ENCODE measurements around the gene P3H2. TPM values are rescaled to one million over a fixed set of nuclear protein-coding genes. Genes with fewer than 3 reads are reported as not detected.
A peak's percentile ranks its signal among the peaks of the same experiment; 100 is the strongest.

P3H2 gene, protein sequence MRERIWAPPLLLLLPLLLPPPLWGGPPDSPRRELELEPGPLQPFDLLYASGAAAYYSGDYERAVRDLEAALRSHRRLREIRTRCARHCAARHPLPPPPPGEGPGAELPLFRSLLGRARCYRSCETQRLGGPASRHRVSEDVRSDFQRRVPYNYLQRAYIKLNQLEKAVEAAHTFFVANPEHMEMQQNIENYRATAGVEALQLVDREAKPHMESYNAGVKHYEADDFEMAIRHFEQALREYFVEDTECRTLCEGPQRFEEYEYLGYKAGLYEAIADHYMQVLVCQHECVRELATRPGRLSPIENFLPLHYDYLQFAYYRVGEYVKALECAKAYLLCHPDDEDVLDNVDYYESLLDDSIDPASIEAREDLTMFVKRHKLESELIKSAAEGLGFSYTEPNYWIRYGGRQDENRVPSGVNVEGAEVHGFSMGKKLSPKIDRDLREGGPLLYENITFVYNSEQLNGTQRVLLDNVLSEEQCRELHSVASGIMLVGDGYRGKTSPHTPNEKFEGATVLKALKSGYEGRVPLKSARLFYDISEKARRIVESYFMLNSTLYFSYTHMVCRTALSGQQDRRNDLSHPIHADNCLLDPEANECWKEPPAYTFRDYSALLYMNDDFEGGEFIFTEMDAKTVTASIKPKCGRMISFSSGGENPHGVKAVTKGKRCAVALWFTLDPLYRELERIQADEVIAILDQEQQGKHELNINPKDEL
- 20.5 and 24.2 TPM in 2 replicates for total RNA-seq (2014; rRNA removed; shearing (Covaris generic))
- 7.2 and 8.2 TPM in 2 replicates for polyA plus RNA-seq (2016; fragmentation: Nextera tagmentation; extraction: Ambion mirVana)
- long read RNA-seq, transcript P3H2-201 (15 exons, 3,509 nt) = major isoform, 7 of 9 reads
- long read RNA-seq, partial matches to known transcripts = 2 of 9 reads
- long read RNA-seq, other reads (novel, unspliced or antisense) = 0 of 9 reads

DNA sequence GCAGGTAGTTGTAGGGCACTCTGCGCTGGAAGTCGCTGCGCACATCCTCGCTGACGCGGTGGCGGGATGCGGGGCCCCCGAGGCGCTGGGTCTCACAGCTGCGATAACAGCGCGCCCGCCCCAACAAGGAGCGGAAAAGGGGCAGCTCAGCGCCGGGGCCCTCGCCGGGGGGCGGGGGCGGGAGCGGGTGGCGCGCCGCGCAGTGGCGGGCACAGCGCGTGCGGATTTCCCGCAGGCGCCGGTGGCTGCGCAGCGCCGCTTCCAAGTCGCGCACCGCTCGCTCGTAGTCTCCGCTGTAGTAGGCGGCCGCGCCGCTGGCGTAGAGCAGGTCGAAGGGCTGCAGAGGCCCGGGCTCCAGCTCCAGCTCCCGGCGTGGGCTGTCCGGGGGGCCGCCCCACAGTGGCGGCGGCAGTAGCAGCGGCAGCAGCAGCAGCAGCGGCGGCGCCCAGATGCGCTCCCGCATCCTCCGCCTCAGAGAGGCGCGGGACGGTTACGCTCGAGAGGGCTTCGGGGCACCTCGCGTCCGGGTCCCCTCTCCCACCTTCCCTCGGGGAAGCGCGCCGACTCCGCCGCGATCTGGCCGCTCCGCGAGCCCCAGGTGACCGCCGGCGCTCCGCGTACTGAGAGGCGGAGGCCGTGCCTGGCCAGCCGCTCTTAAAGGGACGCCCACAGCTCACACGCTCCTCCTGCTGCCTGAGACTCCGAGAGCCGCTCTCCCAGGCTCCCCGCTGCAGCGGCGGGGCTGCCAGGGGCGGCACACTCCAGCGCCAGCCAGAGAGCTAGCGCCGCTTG, at the start of gene P3H2:
TSS of gene P3H2 (minus strand) at position 629 of the 792 bp plus-strand sequence. CDS start at position 463, 166 bp downstream.
- ATAC-seq (peak; percentile 94), DNase-seq (ENCODE audit: low spot score) (peak; percentile 93)
- Mint-ChIP-seq H3K36me3 (ENCODE audit: low read depth) (peaks cover 3% of the 10 kb centered on the region; the same call in 2 of the 3 replicates), H3K4me1 (peaks cover 46% of the 10 kb centered on the region), H3K4me3 (peak within 1 kb of the TSS; percentile 77), H3K9me3 (no peaks in the 10 kb centered on the region; the same call in 2 of the 3 replicates), H3K27me3 (ENCODE audit: insufficient read depth, low read depth, poor library complexity) (peaks cover 19% of the 10 kb centered on the region), H3K27ac (no peak within 1 kb of the TSS)
- H2AFZ ChIP-seq = peak within 1 kb of the TSS; percentile 95
- peak within 1 kb of the TSS; percentile 80 for H3K4me3 ChIP-seq
- peaks cover 31% of the 10 kb centered on the region for H3K27me3 ChIP-seq (ENCODE audit: insufficient read depth)
- H4K20me1 ChIP-seq (replicated peaks; ENCODE audit: insufficient read depth) = peaks cover 4% of the 10 kb centered on the region; the same call in 1 of the 2 replicates
- no peaks in the 10 kb centered on the region for H3K9me2 ChIP-seq (ENCODE audit: insufficient read depth)
- H3K36me3 ChIP-seq (ENCODE audit: insufficient read depth) = 0 out of 2 replicates have a peak, but pooled peaks cover 3% of the 10 kb centered on the region
- H3K27ac ChIP-seq (ENCODE audit: low read depth) = no peak within 1 kb of the TSS
- TF ChIP-seq, protein P1, sequence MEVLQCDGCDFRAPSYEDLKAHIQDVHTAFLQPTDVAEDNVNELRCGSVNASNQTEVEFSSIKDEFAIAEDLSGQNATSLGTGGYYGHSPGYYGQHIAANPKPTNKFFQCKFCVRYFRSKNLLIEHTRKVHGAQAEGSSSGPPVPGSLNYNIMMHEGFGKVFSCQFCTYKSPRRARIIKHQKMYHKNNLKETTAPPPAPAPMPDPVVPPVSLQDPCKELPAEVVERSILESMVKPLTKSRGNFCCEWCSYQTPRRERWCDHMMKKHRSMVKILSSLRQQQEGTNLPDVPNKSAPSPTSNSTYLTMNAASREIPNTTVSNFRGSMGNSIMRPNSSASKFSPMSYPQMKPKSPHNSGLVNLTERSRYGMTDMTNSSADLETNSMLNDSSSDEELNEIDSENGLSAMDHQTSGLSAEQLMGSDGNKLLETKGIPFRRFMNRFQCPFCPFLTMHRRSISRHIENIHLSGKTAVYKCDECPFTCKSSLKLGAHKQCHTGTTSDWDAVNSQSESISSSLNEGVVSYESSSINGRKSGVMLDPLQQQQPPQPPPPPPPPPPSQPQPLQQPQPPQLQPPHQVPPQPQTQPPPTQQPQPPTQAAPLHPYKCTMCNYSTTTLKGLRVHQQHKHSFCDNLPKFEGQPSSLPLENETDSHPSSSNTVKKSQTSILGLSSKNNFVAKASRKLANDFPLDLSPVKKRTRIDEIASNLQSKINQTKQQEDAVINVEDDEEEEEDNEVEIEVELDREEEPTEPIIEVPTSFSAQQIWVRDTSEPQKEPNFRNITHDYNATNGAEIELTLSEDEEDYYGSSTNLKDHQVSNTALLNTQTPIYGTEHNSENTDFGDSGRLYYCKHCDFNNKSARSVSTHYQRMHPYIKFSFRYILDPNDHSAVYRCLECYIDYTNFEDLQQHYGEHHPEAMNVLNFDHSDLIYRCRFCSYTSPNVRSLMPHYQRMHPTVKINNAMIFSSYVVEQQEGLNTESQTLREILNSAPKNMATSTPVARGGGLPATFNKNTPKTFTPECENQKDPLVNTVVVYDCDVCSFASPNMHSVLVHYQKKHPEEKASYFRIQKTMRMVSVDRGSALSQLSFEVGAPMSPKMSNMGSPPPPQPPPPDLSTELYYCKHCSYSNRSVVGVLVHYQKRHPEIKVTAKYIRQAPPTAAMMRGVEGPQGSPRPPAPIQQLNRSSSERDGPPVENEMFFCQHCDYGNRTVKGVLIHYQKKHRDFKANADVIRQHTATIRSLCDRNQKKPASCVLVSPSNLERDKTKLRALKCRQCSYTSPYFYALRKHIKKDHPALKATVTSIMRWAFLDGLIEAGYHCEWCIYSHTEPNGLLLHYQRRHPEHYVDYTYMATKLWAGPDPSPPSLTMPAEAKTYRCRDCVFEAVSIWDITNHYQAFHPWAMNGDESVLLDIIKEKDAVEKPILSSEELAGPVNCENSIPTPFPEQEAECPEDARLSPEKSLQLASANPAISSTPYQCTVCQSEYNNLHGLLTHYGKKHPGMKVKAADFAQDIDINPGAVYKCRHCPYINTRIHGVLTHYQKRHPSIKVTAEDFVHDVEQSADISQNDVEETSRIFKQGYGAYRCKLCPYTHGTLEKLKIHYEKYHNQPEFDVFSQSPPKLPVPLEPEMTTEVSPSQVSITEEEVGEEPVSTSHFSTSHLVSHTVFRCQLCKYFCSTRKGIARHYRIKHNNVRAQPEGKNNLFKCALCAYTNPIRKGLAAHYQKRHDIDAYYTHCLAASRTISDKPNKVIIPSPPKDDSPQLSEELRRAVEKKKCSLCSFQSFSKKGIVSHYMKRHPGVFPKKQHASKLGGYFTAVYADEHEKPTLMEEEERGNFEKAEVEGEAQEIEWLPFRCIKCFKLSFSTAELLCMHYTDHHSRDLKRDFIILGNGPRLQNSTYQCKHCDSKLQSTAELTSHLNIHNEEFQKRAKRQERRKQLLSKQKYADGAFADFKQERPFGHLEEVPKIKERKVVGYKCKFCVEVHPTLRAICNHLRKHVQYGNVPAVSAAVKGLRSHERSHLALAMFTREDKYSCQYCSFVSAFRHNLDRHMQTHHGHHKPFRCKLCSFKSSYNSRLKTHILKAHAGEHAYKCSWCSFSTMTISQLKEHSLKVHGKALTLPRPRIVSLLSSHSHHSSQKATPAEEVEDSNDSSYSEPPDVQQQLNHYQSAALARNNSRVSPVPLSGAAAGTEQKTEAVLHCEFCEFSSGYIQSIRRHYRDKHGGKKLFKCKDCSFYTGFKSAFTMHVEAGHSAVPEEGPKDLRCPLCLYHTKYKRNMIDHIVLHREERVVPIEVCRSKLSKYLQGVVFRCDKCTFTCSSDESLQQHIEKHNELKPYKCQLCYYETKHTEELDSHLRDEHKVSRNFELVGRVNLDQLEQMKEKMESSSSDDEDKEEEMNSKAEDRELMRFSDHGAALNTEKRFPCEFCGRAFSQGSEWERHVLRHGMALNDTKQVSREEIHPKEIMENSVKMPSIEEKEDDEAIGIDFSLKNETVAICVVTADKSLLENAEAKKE (CRISPR knock-in tag; IDR thresholded peaks at IDR 0.05) = no peak
- TF ChIP-seq POLR2AphosphoS5 (IDR thresholded peaks at IDR 0.05; ENCODE audit: low read depth) (peak; percentile 42; the same call in 1 of the 2 replicates), EZH2phosphoT487 (IDR thresholded peaks at IDR 0.05; ENCODE audit: unreplicated experiment) (no peak), CREB1 (CRISPR knock-in tag; IDR thresholded peaks at IDR 0.05; ENCODE audit: low read depth) (0 out of 2 replicates have a peak, but pooled peaks have one; percentile 15), ZNF331 (CRISPR knock-in tag; IDR thresholded peaks at IDR 0.05; ENCODE audit: low read depth) (no peak)
- TF ChIP-seq, protein P2, sequence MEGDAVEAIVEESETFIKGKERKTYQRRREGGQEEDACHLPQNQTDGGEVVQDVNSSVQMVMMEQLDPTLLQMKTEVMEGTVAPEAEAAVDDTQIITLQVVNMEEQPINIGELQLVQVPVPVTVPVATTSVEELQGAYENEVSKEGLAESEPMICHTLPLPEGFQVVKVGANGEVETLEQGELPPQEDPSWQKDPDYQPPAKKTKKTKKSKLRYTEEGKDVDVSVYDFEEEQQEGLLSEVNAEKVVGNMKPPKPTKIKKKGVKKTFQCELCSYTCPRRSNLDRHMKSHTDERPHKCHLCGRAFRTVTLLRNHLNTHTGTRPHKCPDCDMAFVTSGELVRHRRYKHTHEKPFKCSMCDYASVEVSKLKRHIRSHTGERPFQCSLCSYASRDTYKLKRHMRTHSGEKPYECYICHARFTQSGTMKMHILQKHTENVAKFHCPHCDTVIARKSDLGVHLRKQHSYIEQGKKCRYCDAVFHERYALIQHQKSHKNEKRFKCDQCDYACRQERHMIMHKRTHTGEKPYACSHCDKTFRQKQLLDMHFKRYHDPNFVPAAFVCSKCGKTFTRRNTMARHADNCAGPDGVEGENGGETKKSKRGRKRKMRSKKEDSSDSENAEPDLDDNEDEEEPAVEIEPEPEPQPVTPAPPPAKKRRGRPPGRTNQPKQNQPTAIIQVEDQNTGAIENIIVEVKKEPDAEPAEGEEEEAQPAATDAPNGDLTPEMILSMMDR (conservative IDR thresholded peaks at IDR 0.05; ENCODE audit: low read depth in 2 of 2) = peak in 1 of 2 experiments; percentile 58; a peak in 2 of 4 replicates
- H3K4me1 ChIP-seq (ENCODE audit: insufficient read depth) = peaks cover 34% of the 10 kb centered on the region
- H3F3A ChIP-seq (replicated peaks; ENCODE audit: low read depth) = peaks cover 3% of the 10 kb centered on the region; the same call in 1 of the 2 replicates
- peak within 1 kb of the TSS; percentile 92 for H3K4me2 ChIP-seq
- peaks cover 8% of the 10 kb centered on the region for H3K79me2 ChIP-seq (replicated peaks; ENCODE audit: insufficient read depth)

Measured in GM23338 (cell line).